Endothelial cell of umbilical vein (primary cell): ENCODE data around the gene RMDN3. TPM values are rescaled to one million over a fixed set of nuclear protein-coding genes. Genes with fewer than 3 reads are reported as not detected.

Source experiments
- BruUV-seq: library from RNA; stranded (reverse); fragments of 400-500 nt; replicated peaks from 2 replicates; lab custom pipeline; 2021; lab: Mats Ljungman, UMichigan
- CTCF ChIA-PET: fragments of 300-600, 350-600 bp; sonication (Branson Sonifier 250); formaldehyde crosslinking; loops from one replicate; lab custom pipeline; 2021; ENCODE audit warnings: antibody characterized with exemption, inconsistent platforms; lab: Charles Lee
- POLR2A ChIA-PET: fragments of 300-600, 350-600 bp; sonication (Branson Sonifier 250); formaldehyde crosslinking; loops from one replicate; lab custom pipeline; 2021; ENCODE audit warnings: antibody characterized with exemption, inconsistent platforms; lab: Charles Lee
- DNase-seq: peaks from one replicate; pipeline ENCODE4 v3.0.0-alpha.2; 2011; ENCODE audit warnings: low read depth, low spot score
- FAIRE-seq: peaks from 2 replicates; lab custom pipeline; 2011; peaks lifted over from hg19 to GRCh38; lab: Jason Lieb, UNC
- H2AFZ ChIP-seq: 2 replicates; pipeline ENCODE4 v1.6.0; 2012; ENCODE audit warnings: low read depth, low read length, control low read depth, inconsistent platforms
- H3K27ac ChIP-seq: 2 replicates; pipeline ENCODE4 v1.5.1; 2011; ENCODE audit warnings: low read depth, mild to moderate bottlenecking, control low read depth, low read length, moderate library complexity; ENCODE audit not compliant: insufficient read depth
- H3K27me3 ChIP-seq, 2 experiments: 2 replicates each; pipeline versions ENCODE4 v1.6.0 to v1.6.1; 2011; ENCODE audit warnings: low read length in 2 of 2, mixed read lengths in 1 of 2; ENCODE audit not compliant: control insufficient read depth in 2 of 2, insufficient read depth in 2 of 2
- H3K36me3 ChIP-seq, 2 experiments: 2 replicates in 1 of 2; 3 replicates in 1 of 2; pipeline ENCODE4 v1.5.1; 2011; ENCODE audit warnings: low read length in 2 of 2, mild to moderate bottlenecking in 1 of 2, moderate library complexity in 1 of 2; ENCODE audit not compliant: control insufficient read depth in 2 of 2, insufficient read depth in 2 of 2; ENCODE audit errors: extremely low read depth in 1 of 2
- H3K4me1 ChIP-seq: 3 replicates; pipeline ENCODE4 v1.5.1; 2011; ENCODE audit warnings: mild to moderate bottlenecking, low read length; ENCODE audit not compliant: control insufficient read depth, insufficient read depth; ENCODE audit errors: extremely low read depth
- H3K4me2 ChIP-seq: 2 replicates; pipeline ENCODE4 v1.6.1; 2011; ENCODE audit warnings: low read length, control low read depth, mixed read lengths; ENCODE audit not compliant: insufficient read depth
- H3K4me3 ChIP-seq, 3 experiments: fragments of 200-600 bp in 1 of 3; sonication (generic), shearing (Covaris generic) in 1 of 3; replicated peaks in 1 of 3; 2 replicates each; pipeline ENCODE4 v1.5.1; 2011 to 2016; ENCODE audit warnings: control low read depth in 3 of 3, low read length in 3 of 3, mild to moderate bottlenecking in 2 of 3, inconsistent platforms in 1 of 3, low read depth in 1 of 3, moderate library complexity in 1 of 3; ENCODE audit not compliant: insufficient read depth in 1 of 3
- H3K79me2 ChIP-seq: 2 replicates; pipeline ENCODE4 v1.6.0; 2012; ENCODE audit warnings: low read length, inconsistent platforms; ENCODE audit not compliant: control insufficient read depth, insufficient read depth
- H3K9ac ChIP-seq: replicated peaks from 2 replicates; pipeline ENCODE3; 2011; ENCODE audit warnings: low read length, control low read depth; ENCODE audit not compliant: insufficient read depth; ENCODE audit errors: extremely low read depth
- H3K9me1 ChIP-seq: replicated peaks from 3 replicates; pipeline ENCODE4 v1.6.0; 2011; ENCODE audit warnings: mild to moderate bottlenecking, low read length; ENCODE audit not compliant: control insufficient read depth, insufficient read depth; ENCODE audit errors: extremely low read depth
- H3K9me3 ChIP-seq: replicated peaks from 2 replicates; pipeline ENCODE4 v1.5.1; 2012; ENCODE audit warnings: low read length, inconsistent platforms; ENCODE audit not compliant: control insufficient read depth, insufficient read depth
- H4K20me1 ChIP-seq: replicated peaks from 2 replicates; pipeline ENCODE3; 2011; ENCODE audit warnings: mild to moderate bottlenecking, low read length; ENCODE audit not compliant: control insufficient read depth, insufficient read depth; ENCODE audit errors: extremely low read depth
- EZH2 ChIP-seq: IDR thresholded peaks from 2 replicates; pipeline ENCODE4 v1.6.1; 2012; ENCODE audit warnings: borderline replicate concordance, low read depth, mild to moderate bottlenecking, moderate library complexity, low read length, inconsistent platforms; ENCODE audit not compliant: severe bottlenecking
- FOS ChIP-seq: IDR thresholded peaks from 2 replicates; pipeline ENCODE4 v1.6.1; 2011; ENCODE audit warnings: mild to moderate bottlenecking, low read length, moderate library complexity, borderline replicate concordance; ENCODE audit not compliant: insufficient read depth
- GATA2 ChIP-seq: IDR thresholded peaks from 2 replicates; pipeline ENCODE4 v1.7.0; 2011; ENCODE audit warnings: low read depth, mild to moderate bottlenecking, moderate library complexity, mixed read lengths, low read length; ENCODE audit not compliant: insufficient read length, insufficient read depth
- JUN ChIP-seq: IDR thresholded peaks from 2 replicates; pipeline ENCODE4 v1.6.1; 2011; ENCODE audit warnings: borderline replicate concordance, low read depth; ENCODE audit not compliant: insufficient read length, insufficient read depth
- MYC ChIP-seq: IDR thresholded peaks from one replicate; pipeline ENCODE4 v1.6.1; 2011; ENCODE audit warnings: mild to moderate bottlenecking, low read depth, low read length
- POLR2A ChIP-seq: IDR thresholded peaks from 2 replicates; pipeline ENCODE4 v1.6.1; 2012; ENCODE audit warnings: low read depth, mild to moderate bottlenecking, control low read depth, low read length
- POLR2AphosphoS5 ChIP-seq: IDR thresholded peaks from 2 replicates; pipeline ENCODE4 v1.6.1; 2012; ENCODE audit warnings: low read depth, mild to moderate bottlenecking, control low read depth, low read length, moderate library complexity; ENCODE audit not compliant: insufficient read depth
- dilution Hi-C: fragments of 300-500 bp; cut with MboI; formaldehyde crosslinking; loops from one replicate; pipeline ENCODE4 v1.15.0; 2019; ENCODE audit warnings: low sequenced_read_pairs; ENCODE audit not compliant: extremely low pct_ligation_motif_present
- intact Hi-C: fragments of 100-400 bp; cut with micrococcal nuclease; formaldehyde crosslinking; loops from one replicate; pipeline ENCODE4 v1.10.0; 2022
- polyA plus RNA-seq, 4 experiments: library from polyadenylated mRNA; depleted of rRNA in 3 of 4; stranded (reverse) in 3 of 4; unstranded in 1 of 4; fragments of >200 nt; gene quantifications; 2 replicates each; pipeline versions ENCODE4 v1.2.1 to v1.2.3, GENCODE V29; 2011 to 2012; ENCODE audit warnings: missing spikeins in 1 of 4
- total RNA-seq: library from RNA; stranded (reverse); gene quantifications from 2 replicates; pipeline ENCODE4 v1.2.3, GENCODE V29; 2021
- TF ChIP-seq, protein P1 (sequence below), 2 donors: IDR thresholded peaks; 1 replicate in 1 of 2; 2 replicates in 1 of 2; pipeline ENCODE4 v1.5.1; 2011; ENCODE audit warnings: low read length in 2 of 2, mild to moderate bottlenecking in 2 of 2, moderate library complexity in 2 of 2, control low read depth in 1 of 2, inconsistent platforms in 1 of 2, low read depth in 1 of 2; ENCODE audit not compliant: insufficient read depth in 1 of 2; ENCODE audit errors: extremely low read depth in 1 of 2
- TF ChIP-seq, protein P2 (sequence below): IDR thresholded peaks from 2 replicates; pipeline ENCODE4 v1.6.1; 2011; ENCODE audit not compliant: insufficient read depth, insufficient read length

The RMDN3 gene
- total and polyA plus RNA-seq, 2 donors (not counting 3 experiments of a cell fraction or from before 2014, with no cell fraction given) = 20.1 to 37.2 TPM

DNA sequence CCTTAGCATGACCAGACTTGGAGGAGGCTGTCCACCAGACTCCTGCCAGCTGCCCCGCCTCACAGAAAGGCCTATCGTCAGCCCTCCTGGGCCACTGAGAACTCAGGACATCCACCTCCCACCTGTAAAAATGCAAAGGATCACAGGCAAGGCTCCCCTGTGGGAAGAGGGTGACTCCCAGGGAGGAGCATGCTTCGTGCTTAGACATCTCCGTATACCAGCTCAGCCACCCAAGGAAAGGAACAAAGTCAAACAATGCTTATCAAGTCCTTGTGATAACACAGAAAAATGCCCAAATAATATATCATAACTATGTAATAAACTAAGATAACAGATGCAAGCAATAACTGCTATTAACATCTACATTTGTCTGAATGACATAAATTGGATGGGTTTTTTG lies 4.2 kb downstream of the RMDN3 start:
- CTCF ChIA-PET = interaction anchor here (1.3 to 2.4 kb wide), 3 partner anchors 12 to 32 kb away, joined by 3 to 6 read pairs (median 4); partner anchors contain the start of gene GCHFR
- H3K9me3 ChIP-seq = no peaks in the 10 kb centered on the region

DNA sequence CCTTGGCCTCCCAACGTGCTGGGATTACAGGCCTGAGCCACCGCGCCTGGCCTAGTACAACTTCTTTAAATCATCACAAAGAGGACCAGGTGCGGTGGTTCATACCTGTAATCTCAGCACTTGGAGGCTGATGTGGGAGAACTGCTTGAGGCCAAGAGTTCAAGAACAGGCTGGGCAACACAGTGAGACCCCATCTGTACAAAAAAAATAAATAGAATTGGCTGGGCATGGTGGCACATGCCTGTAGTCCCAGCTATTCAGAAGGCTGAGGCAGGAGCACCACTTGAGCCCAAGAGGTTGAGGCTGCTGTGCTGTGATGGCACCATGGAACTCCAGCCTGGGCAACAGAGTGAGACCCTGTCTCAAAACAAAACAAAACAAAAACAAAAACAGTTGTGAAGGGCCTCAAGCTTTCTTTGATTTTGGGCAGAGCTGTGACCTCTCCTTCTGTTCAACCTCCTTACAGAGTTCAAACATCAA lies 5.9 kb downstream of the RMDN3 start:
- intact Hi-C loops (no loop called here), dilution Hi-C loops (no loop called here)
- DNase-seq = no peak
- no peaks in the 10 kb centered on the region for H3K9me3 ChIP-seq
- H3K4me1 ChIP-seq = peaks cover under 1% of the 10 kb centered on the region
- FAIRE-seq = no peak
- H3K27ac ChIP-seq = no peak overlapping the region
- TF ChIP-seq MYC (no peak), POLR2AphosphoS5 (no peak), POLR2A (no peak), GATA2 (no peak), EZH2 (no peak), JUN (no peak), FOS (no peak)
- TF ChIP-seq, protein P1, sequence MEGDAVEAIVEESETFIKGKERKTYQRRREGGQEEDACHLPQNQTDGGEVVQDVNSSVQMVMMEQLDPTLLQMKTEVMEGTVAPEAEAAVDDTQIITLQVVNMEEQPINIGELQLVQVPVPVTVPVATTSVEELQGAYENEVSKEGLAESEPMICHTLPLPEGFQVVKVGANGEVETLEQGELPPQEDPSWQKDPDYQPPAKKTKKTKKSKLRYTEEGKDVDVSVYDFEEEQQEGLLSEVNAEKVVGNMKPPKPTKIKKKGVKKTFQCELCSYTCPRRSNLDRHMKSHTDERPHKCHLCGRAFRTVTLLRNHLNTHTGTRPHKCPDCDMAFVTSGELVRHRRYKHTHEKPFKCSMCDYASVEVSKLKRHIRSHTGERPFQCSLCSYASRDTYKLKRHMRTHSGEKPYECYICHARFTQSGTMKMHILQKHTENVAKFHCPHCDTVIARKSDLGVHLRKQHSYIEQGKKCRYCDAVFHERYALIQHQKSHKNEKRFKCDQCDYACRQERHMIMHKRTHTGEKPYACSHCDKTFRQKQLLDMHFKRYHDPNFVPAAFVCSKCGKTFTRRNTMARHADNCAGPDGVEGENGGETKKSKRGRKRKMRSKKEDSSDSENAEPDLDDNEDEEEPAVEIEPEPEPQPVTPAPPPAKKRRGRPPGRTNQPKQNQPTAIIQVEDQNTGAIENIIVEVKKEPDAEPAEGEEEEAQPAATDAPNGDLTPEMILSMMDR (IDR thresholded peaks at IDR 0.05; ENCODE audit: extremely low read depth in 1 of 2, insufficient read depth in 1 of 2, low read depth in 1 of 2, low read length in 2 of 2) = no peak
- TF ChIP-seq, protein P2, sequence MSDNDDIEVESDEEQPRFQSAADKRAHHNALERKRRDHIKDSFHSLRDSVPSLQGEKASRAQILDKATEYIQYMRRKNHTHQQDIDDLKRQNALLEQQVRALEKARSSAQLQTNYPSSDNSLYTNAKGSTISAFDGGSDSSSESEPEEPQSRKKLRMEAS = no peak
- H3K27me3 ChIP-seq = no peaks in the 10 kb centered on the region
- H3K9ac ChIP-seq = no peak overlapping the region
- peaks cover 16% of the 10 kb centered on the region for H3K79me2 ChIP-seq
- H3K4me2 ChIP-seq = no peak overlapping the region
- ChIA-PET POLR2A (no interaction called here), CTCF (interaction anchor here (1.0 kb wide), 1 partner anchor 109 kb away, joined by 3 read pairs; no protein-coding TSS in a partner anchor)
- no TSS peak for BruUV-seq
- no peak overlapping the region for H2AFZ ChIP-seq
- H4K20me1 ChIP-seq = no peaks in the 10 kb centered on the region
- H3K36me3 ChIP-seq = peaks cover 4 to 13% of the 10 kb centered on the region in 2 experiments
- H3K9me1 ChIP-seq = no peaks in the 10 kb centered on the region
- H3K4me3 ChIP-seq = no peak overlapping the region

More for the DNA sequence above, 4.2 kb downstream of the RMDN3 start:
- peaks cover 0 to 6% of the 10 kb centered on the region in 2 experiments for H3K36me3 ChIP-seq
- no peak overlapping the region for H3K4me2 ChIP-seq
- H3K27me3 ChIP-seq = no peaks in the 10 kb centered on the region
- dilution Hi-C loops (no loop called here), intact Hi-C loops (no loop called here)
- no peak overlapping the region for H3K27ac ChIP-seq
- no peak overlapping the region for H3K9ac ChIP-seq
- BruUV-seq = no TSS peak
- FAIRE-seq (no peak), DNase-seq (no peak)
- H2AFZ ChIP-seq = no peak overlapping the region
- POLR2A ChIA-PET = no interaction called here
- no peaks in the 10 kb centered on the region for H4K20me1 ChIP-seq
- no peak overlapping the region for H3K4me3 ChIP-seq
- H3K9me1 ChIP-seq = no peaks in the 10 kb centered on the region
- TF ChIP-seq GATA2 (no peak), POLR2A (no peak), MYC (no peak)
- TF ChIP-seq, protein P1 (IDR thresholded peaks at IDR 0.05; ENCODE audit: extremely low read depth in 1 of 2, insufficient read depth in 1 of 2, low read depth in 1 of 2, low read length in 2 of 2) = no peak
- H3K79me2 ChIP-seq = peaks cover 19% of the 10 kb centered on the region
- H3K4me1 ChIP-seq = peaks cover 8% of the 10 kb centered on the region
